GM21367 (cell line): ENCODE results near the gene MICAL3.
"Not testable (repeated sequence)": the region's sequence is repeated elsewhere in the genome, so short reads cannot be mapped to it uniquely, and the experiment has no call there.

Experiments used
- ATAC-seq: cut with Tn5 transposase; IDR thresholded peaks from one replicate; pipeline ENCODE4 v1.9.1; 2021; ENCODE audit not compliant: unreplicated experiment

MICAL3 gene

DNA sequence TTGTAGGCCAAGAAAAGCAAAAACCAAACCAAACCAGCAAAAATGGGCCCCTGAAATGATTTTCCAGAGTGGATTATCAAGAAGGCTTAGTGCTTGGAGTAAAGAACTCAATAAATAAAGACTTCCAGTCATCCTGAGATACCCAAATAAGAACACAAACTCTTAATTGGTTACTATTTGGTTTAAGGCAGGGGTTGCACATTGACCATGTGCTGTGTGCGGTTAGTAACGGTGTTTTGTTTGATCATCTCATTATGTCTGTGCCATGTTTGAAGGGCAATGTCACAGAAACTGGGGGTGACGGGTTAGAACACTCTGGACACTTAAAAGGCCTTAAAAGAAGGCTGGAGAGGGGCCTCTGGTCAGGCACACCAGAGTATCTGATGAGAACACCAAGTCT lies 9.7 kb upstream of the MICAL3 start:
- no peak for ATAC-seq

DNA sequence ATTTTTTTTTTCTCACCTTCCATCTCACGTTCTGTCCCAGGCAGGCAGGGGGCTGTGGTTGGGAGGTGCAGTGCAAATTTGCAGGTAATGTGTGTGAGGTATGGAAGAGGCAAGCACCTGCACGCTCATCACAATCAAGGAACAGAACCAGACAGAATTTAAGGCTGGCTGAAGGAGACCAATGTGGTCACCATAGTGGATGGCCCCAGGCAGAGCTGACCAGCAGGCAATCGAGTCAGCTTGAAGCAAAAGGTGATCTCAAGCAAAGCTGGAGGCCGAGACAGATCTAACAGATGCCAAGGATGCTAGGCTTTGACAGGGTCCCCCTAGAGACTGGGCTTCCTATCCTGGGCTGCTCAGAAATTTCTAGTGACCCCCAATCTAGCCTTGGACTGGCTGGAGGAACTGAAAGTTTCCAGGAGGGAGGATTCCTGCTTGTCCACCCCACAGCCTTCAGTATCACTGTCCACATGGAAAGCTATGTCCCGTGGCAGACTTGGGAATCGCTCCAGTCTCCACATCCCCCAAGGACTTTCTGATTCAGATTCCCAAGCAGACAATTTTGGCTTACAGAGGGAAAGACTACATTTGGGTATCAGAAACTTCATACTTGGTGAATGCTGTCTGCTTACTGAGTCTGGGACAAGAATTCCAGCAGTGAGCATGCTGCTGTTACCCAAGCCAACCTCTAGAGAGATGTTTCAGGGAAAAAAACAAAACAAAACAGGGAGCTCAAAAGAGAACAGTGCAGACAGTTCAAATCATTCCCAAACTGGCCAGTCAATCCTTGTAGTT lies 9.0 kb upstream of the MICAL3 start:
- no peak for ATAC-seq

GRCh38 chr22:18032455-18033101 lies 8.2 kb upstream of the MICAL3 start:
- no peak for ATAC-seq

DNA sequence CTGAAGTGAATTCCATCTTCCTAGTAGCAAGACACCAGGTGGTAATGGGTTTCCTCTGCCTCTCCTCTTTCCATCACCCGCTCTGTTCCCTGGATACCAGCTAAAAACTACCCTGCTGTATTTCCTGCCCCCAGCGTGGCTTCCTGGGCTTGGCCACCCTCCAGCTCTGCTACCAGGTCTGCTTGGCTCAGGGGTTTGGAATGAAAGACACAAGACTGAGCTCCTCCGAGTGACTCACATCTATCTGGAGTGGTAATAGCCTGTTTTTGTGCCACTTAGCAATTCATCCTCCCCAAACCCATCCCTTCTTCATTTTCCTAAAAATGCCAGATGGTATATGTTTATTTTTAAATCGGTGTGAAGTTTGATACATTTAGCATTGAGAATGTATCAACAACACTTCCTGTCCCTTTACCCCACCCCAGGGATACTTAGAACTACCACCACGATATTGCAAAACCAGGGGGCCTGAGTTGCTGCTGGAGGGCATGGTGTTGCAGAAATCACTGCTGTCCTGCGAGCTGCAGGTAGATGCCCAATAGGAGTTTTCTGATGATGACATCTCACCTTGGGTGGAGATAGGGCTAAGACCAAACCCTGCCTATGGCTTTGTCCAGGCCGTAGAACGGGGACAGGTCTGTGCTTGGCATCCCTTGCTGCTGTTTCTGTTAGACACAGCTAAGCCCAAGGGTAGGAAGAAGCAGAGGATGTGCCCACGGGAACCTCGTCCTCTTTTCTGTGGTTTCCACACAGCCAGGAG lies 7.5 kb upstream of the MICAL3 start:
- ATAC-seq, result no peak

GRCh38 chr22:18029686-18030267 lies 5.4 kb upstream of the MICAL3 start:
- no peak for ATAC-seq

DNA sequence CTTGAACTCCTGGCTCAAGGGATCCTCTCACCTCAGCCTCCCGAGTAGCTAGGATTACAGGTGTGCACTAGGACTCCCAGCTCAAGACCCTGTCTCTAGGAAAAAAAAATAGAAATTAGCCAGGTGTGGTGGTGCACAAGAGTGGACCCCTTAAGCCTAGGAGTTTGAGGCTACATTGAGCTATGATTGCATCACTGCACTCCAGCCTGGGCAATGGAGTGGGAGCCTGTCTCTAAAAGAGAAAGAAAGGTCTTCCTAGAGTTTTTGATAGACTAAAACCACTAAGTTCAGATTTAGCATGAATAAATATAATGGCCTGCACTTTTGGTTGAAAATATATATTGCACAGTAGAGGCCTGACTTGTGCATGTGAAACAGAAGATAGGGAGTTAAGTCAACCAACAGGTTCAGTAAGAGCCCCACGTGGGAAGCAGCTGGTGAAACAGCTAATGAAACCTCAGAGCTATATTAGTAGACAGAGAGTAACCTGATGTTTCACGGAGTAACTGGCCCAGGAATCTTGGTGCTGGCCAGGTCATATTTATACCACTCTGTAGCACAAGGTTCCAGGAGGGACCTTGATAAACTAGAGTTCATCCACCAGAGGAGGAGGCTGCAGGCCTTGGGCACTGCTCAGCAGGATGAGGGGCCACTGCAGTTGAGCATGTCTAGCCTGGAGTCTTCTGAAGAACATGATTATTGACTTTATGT lies 4.6 kb upstream of the MICAL3 start:
- no peak for ATAC-seq

- not testable (repeated sequence) for ATAC-seq
Measured at GRCh38 chr22:18025898-18026297, 1.5 kb upstream of the MICAL3 start.

DNA sequence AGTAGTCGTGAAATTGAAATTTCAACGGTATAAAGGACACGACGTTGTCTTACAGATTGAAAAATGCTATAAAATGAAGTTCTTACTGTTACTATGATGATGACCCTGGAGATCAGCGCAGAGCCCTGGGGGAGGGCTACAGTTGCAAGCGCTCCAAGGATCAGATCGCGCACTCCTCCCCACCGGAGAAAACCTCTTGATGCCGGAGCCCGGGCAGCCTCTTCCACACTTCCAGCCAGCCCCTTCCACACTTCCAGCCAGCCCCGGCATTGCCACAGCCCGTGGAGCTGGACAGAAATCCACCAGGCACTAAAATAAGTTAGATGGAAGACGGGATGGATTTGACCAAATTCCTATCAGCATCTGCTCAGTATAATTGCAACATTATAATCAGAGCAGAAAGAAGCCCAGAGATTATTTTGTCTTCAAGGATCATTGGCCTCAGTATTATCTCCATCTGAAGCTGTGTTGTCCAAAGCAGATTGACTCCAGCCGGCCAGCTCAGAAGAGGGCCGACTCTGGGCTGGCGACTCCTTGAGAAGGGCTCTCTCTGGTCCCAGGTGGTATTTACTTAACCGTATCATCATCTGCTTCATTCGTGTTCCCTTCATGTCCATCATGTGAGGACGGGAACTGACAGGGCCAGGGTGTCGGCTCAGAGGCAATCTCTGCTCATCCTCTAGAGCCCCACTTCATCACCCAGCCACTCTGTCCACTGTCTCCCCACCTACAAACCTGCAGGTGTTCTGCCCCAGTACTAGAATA lies 777 bp upstream of the MICAL3 start:
- no peak for ATAC-seq

GRCh38 chr22:18023509-18024275 lies 669 bp downstream of the MICAL3 start:
- ATAC-seq, result no peak

- ATAC-seq, result no peak
Measured at GRCh38 chr22:18022876-18023275, 1.5 kb downstream of the MICAL3 start.

DNA sequence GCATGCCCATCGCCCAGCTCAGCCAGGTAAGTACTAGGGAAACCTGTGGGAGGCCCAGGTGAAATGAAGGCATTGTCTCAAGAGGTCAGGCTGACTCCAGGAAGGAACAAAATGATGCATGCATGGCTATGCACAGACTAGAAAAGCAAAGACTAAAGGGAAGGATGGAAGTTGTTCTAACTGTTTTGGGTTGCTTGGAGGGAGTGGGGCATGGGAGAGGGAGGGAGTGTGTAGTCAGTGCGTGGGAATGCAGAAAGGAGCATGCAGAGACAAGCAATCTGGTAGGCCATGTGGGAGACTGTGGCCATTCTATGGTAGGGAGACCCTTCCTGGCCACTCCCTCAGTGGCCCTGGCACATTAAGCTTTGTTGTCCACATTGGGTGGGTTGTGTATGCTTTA lies 2.9 kb downstream of the MICAL3 start:
- no peak for ATAC-seq

GRCh38 chr22:18020743-18021142 lies 3.6 kb downstream of the MICAL3 start:
- ATAC-seq, result not testable (repeated sequence)

DNA sequence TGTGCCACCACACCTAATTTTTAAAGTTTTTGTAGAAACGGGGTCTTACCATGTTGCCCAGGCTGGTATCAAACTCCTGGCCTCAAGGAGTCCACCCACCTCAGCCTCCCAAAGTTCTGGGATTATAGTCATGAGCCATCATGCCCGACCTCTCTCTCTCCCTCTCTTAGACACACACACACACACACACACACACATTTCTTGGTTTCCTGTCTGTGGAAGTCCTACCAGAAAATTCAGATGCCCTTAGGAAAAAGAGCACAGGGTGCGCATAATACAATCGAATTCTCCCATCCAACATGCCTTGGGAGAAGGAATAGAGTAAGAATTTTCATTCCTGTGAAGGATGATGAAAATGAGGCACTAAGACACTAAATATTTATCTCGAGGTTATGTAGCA lies 10.4 kb downstream of the MICAL3 start:
- ATAC-seq, result no peak

GRCh38 chr22:18013436-18013835 lies 10.9 kb downstream of the MICAL3 start:
- ATAC-seq, result no peak

GRCh38 chr22:18012531-18012930 lies 11.8 kb downstream of the MICAL3 start:
- ATAC-seq, result no peak

DNA sequence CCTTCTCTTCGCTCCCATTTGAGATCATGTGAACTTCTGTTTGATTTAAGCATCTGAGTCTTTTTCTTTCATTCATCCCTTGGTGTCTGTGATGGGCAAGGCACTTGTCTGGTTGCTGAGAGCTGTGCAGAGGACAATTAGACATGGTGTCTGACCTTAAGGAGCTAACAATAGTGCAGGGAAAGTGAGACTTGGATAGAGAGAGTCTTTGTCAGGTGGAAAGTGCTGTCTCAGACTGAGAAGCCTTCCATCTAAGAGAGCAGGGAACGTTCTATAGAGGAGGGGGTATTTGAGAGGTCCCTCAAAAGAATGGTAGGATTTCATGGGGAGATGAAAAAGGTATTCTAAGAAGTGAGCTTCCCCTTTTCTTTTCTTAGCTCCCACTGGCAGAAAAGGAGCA lies 14.1 kb downstream of the MICAL3 start:
- ATAC-seq, result no peak

DNA sequence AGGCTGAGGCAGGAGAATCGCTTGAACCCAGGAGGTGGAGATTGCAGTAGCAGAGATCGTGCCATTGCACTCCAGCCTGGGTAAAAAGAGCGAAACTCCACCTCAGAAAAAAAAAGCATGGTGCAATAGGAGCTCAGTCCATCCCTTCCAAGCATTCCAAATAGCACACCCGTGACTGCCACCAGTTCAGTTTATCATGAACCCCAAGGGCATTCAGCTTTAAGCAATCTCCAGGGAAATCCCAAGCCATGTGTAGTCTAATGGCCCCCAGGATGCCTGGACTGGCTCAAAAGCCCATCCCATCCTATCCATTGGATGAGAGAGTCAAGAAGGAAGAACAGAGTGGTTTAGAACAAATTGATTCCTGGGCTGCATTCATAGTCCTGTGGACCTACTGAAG lies 16.2 kb downstream of the MICAL3 start:
- ATAC-seq, result no peak

DNA sequence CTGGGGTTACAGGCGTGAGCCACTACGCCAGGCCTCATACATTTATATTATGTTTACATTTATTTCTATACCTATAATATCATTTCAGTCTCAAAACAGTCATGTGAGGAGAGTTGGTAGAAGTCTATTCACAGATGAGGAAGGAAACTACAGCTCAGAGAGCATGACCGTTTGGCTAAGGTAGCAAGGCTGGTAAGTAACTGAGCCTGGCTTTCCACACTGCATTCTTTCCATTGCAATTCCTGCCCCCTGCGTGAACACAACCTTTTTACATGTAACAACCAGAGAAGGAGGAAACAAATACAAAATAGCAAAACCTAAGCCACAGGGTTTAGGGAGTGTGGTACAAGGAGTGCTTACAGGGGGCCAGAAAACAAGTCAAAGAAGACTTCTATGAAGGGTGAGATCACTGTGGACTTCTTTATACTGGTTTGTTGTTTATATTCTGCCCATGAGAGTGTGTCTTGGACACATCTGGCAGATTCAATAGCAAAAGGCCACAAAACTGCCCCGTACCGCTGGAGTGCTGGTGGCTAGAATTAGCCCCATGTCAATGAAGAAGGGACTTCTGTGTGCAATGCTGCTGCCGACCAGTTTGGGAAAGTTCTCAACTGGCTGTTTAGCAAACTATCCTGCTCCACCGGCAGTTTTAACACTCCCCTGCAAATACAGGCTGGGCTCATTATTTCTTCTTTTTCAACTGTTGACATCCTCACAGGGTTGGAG lies 19.0 kb downstream of the MICAL3 start:
- no peak for ATAC-seq

DNA sequence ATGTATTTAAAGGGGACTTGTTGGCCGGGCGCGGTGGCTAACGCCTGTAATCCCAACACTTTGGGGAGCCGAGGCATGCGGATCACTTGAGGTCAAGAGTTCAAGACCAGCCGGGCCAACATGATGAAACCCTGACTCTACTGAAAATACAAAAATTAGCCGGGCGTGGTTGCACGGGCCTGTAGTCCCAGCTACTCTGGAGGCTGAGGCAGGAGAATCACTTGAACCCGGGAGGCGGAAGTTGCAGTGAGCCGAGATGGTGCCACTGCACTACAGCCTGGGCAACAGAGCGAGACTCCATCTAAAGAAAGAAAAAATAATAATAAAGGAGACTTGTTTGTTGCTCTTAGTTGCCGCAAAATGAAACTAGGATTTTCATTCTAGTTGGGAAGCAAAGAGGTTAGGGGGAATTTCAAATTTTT lies 22.5 kb downstream of the MICAL3 start:
- ATAC-seq, result not testable (repeated sequence)
